ENCODE data around the gene EFCAB6.

- TF ChIP-seq EP300 (IDR thresholded peaks at IDR 0.05) (no peak), POLR2A (IDR thresholded peaks at IDR 0.05) (no peak), POLR2AphosphoS5 (IDR thresholded peaks at IDR 0.05) (no peak)
- TF ChIP-seq, protein P1, sequence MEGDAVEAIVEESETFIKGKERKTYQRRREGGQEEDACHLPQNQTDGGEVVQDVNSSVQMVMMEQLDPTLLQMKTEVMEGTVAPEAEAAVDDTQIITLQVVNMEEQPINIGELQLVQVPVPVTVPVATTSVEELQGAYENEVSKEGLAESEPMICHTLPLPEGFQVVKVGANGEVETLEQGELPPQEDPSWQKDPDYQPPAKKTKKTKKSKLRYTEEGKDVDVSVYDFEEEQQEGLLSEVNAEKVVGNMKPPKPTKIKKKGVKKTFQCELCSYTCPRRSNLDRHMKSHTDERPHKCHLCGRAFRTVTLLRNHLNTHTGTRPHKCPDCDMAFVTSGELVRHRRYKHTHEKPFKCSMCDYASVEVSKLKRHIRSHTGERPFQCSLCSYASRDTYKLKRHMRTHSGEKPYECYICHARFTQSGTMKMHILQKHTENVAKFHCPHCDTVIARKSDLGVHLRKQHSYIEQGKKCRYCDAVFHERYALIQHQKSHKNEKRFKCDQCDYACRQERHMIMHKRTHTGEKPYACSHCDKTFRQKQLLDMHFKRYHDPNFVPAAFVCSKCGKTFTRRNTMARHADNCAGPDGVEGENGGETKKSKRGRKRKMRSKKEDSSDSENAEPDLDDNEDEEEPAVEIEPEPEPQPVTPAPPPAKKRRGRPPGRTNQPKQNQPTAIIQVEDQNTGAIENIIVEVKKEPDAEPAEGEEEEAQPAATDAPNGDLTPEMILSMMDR (IDR thresholded peaks at IDR 0.05): no peak
These were observed 257.3 kb downstream of the EFCAB6 start for GRCh38 chr22:43554694-43555365.
